ENCODE data around the gene ULK4. TPM values are rescaled to one million over a fixed set of nuclear protein-coding genes. Genes with fewer than 3 reads are reported as not detected.

Gene ULK4

DNA sequence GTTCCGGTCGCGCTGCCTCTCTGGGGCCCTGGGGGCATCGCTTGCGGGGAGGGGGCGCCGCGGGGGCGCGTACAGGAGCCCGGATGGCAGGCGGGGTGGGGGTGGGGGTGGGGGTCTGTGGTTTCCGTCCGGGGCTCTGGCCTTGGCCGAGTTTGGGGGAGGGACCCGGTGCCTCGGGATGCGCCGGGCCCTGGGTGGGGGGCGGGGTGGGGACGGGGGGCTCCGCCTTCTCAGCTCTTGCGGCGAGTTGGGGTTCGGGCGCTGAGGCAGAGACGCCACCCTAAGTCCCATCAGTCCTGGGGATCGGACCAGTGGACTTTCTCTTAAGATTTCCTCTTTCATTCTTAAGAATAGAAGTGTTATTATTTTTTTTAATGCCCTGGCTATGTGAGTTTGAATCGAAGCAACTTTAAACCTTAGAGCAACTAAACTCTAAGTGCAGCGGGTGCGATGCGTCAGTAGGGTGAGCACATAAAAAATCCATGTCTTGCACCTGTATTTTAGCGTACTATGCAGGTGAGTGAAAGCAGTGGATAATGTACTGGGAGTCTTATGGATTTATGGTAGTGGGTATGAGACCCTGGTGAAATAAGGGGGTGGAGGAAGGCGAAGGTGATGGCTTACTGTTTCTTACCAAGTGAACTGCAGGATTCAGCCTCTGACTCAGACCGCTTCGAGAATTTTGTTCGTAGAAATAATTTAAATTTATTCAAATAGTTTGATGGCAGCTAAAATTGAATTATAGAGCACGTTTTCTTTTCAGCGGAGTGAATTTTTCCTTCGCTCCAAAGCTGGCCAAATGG lies 761.8 kb downstream of the ULK4 start:
- Histone ChIP-seq H3K4me2 (ENCODE audit: low read length) (peak overlapping the region; percentile 93), H3K9me3 (replicated peaks; ENCODE audit: low read length) (no peaks in the 10 kb centered on the region), H3K4me1 (ENCODE audit: control insufficient read depth, insufficient read depth, low read length) (peaks cover 27% of the 10 kb centered on the region), H3K9ac (ENCODE audit: low read depth, low read length) (peak overlapping the region; percentile 96), H3K4me3 (ENCODE audit: low read length) (peak overlapping the region; percentile 89), H3K27me3 (ENCODE audit: control insufficient read depth, insufficient read depth, low read length) (no peaks in the 10 kb centered on the region), H3K36me3 (ENCODE audit: insufficient read depth, low read length) (no peaks in the 10 kb centered on the region)

DNA sequence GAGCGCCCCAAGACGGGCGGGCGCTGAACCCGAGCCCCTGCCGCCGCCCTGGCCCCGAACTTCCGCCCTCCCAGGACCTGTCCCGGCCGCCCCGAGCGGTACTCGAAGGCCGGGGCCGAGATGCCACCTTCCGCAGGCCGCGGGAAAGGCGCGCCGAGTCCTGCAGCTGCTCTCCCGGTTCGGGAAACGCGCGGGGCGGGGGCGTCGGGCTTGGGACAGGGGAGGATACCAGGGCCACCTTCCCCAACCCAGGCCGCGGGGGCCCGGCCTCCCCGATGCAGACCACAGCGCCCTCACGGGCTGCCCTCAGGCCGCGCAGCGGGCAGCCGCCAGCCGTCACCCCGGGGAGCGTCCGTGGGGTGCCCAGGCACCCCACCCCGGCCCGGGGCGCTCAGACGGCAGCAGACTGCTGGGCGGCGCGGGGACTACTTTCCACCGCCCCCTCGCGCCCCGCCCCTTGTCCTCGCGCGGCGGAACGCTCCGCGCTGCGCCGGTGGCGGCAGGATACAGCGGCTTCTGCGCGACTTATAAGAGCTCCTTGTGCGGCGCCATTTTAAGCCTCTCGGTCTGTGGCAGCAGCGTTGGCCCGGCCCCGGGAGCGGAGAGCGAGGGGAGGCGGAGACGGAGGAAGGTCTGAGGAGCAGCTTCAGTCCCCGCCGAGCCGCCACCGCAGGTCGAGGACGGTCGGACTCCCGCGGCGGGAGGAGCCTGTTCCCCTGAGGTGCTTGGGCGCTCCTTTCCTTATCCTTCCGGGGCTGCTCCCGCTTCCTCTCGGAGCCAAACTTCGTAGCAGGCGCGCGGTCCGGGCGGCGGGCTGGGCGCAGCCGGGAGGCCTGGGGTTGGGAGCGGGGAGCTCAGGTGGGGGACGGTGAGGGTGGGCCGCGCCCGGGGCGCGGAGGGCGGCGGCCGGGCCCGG lies 762.7 kb downstream of the ULK4 start, which contains the start of gene CTNNB1:
Gene CTNNB1 (plus strand): TSS at position 556 of the 916 bp plus-strand sequence. CDS start 24,564 bp downstream, outside the sequence.
- Histone ChIP-seq H3K36me3 (ENCODE audit: insufficient read depth, low read length) (no peaks in the 10 kb centered on the region), H3K9me3 (replicated peaks; ENCODE audit: low read length) (no peaks in the 10 kb centered on the region), H3K4me1 (ENCODE audit: control insufficient read depth, insufficient read depth, low read length) (peaks cover 23% of the 10 kb centered on the region), H3K4me3 (ENCODE audit: low read length) (peak within 1 kb of the TSS; percentile 89), H3K27me3 (ENCODE audit: control insufficient read depth, insufficient read depth, low read length) (no peaks in the 10 kb centered on the region), H3K4me2 (ENCODE audit: low read length) (peak within 1 kb of the TSS; percentile 93), H3K9ac (ENCODE audit: low read depth, low read length) (peak within 1 kb of the TSS; percentile 96)

DNA sequence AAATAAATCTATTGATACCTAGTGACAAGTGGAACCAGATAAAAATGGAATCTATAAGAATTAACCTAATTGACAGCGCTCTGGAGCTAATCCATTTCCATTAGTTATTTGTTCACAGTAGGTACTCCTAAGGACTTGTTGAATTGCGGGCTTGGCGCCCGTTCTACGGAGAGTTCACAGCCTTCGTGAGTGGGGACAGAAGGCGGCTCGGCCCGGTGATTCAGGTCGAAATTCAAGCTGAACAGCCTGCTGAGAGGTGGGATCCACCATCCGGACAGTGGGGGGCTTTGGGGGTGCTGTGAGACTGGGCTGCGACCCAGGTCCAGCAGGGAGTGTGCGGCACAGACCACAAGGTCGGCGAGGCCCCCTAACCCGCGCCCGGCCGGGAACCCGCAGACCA lies 763.4 kb downstream of the ULK4 start:
- Histone ChIP-seq H3K4me3 (ENCODE audit: low read length) (peak overlapping the region; percentile 89), H3K4me2 (ENCODE audit: low read length) (peak overlapping the region; percentile 93), H3K4me1 (ENCODE audit: control insufficient read depth, insufficient read depth, low read length) (peaks cover 17% of the 10 kb centered on the region), H3K36me3 (ENCODE audit: insufficient read depth, low read length) (no peaks in the 10 kb centered on the region), H3K9me3 (replicated peaks; ENCODE audit: low read length) (no peaks in the 10 kb centered on the region), H3K9ac (ENCODE audit: low read depth, low read length) (peak overlapping the region; percentile 96), H3K27me3 (ENCODE audit: control insufficient read depth, insufficient read depth, low read length) (no peaks in the 10 kb centered on the region)

DNA sequence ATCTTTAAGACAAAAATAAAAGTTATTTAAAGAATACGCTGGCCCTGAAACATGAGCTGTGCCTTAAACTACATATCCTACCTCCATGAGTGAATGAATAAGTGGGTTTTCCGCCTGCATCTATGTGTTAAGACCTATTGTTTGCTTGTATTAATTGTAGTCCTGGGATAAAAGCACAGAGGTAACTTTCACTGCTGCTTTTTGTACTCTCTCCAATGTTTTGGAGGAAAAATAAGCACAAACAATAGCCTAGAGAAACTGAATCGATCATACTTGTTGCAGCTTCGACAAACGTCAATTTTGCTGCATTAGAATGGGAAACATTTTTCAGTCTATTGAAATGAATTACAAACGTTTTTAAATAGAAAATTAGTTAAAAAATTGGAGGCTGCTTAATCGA lies 763.9 kb downstream of the ULK4 start:
- Histone ChIP-seq H3K9me3 (replicated peaks; ENCODE audit: low read length) (no peaks in the 10 kb centered on the region), H3K36me3 (ENCODE audit: insufficient read depth, low read length) (no peaks in the 10 kb centered on the region), H3K9ac (ENCODE audit: low read depth, low read length) (peak overlapping the region; percentile 96), H3K4me1 (ENCODE audit: control insufficient read depth, insufficient read depth, low read length) (peaks cover 13% of the 10 kb centered on the region), H3K4me3 (ENCODE audit: low read length) (no peak overlapping the region), H3K4me2 (ENCODE audit: low read length) (no peak overlapping the region), H3K27me3 (ENCODE audit: control insufficient read depth, insufficient read depth, low read length) (no peaks in the 10 kb centered on the region)

Small RNA genes lying within 50 kb of the gene (small RNA-seq; reads per million reads assigned to genes)
- gene ATP6V0E1P2, result not detected
- not detected for gene RF00019
- gene RF00096, result not detected
- not detected for gene RF00602
